Measurements from ENCODE around the gene ZEB2. TPM values are rescaled to one million over a fixed set of nuclear protein-coding genes. Genes with fewer than 3 reads are reported as not detected.

The ZEB2 gene
- total RNA-seq, 2 donors from 2014 or later: 76.1 to 91.7 TPM

- Histone ChIP-seq H3K4me3 (no peak overlapping the region), H3K9me3 (no peaks in the 10 kb centered on the region), H3K27me3 (no peaks in the 10 kb centered on the region), H3K27ac (peak overlapping the region in 1 of 2 donors; percentile 9), H3K36me3 (no peaks in the 10 kb centered on the region), H3K4me1 (peaks cover 0 to 79% of the 10 kb centered on the region in 2 donors)
- no peak for TF ChIP-seq CTCF (IDR thresholded peaks at IDR 0.05)
- no peak for DNase-seq (ENCODE audit: low spot score)
These were observed 48.4 kb downstream of the ZEB2 start for GRCh38 chr2:144471305-144472045.

- no peak overlapping the region for H3K4me3 ChIP-seq
- peaks cover 0 to 76% of the 10 kb centered on the region in 2 donors for H3K4me1 ChIP-seq
- no peaks in the 10 kb centered on the region for H3K36me3 ChIP-seq
- no peak for TF ChIP-seq CTCF (IDR thresholded peaks at IDR 0.05)
- H3K27me3 ChIP-seq: no peaks in the 10 kb centered on the region
- no peaks in the 10 kb centered on the region for H3K9me3 ChIP-seq
- peak overlapping the region in 1 of 2 donors; percentile 9 for H3K27ac ChIP-seq
- DNase-seq (ENCODE audit: low spot score): no peak
These were observed 49.1 kb downstream of the ZEB2 start for GRCh38 chr2:144470816-144471215.

DNA sequence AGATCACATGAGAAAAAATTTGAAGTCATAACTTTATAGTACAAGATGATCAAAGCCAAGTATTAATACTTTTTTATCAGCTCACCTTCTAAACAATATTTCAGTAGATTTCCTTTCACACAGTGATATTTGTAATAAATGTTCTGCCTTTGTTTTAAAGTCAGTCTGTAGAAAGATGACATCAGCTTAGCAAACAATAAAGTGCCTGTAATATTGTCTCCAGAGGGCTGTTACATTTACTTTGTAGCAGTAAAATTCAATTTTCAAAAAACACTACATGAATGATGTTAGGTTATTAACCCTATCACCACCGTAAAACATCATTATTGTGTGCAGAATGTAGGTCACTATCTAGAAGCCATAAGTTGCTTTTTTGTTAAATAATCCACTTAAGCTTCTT is 49.6 kb downstream of the ZEB2 start:
- TF ChIP-seq CTCF (IDR thresholded peaks at IDR 0.05): no peak
- no peak overlapping the region for H3K4me3 ChIP-seq
- H3K4me1 ChIP-seq: peaks cover 0 to 72% of the 10 kb centered on the region in 2 donors
- H3K9me3 ChIP-seq: no peaks in the 10 kb centered on the region
- no peak for DNase-seq (ENCODE audit: low spot score)
- H3K36me3 ChIP-seq: no peaks in the 10 kb centered on the region
- no peaks in the 10 kb centered on the region for H3K27me3 ChIP-seq
- peak overlapping the region; percentile 9 to 19 for H3K27ac ChIP-seq

- H3K4me3 ChIP-seq: no peak overlapping the region
- TF ChIP-seq CTCF (IDR thresholded peaks at IDR 0.05): no peak
- no peaks in the 10 kb centered on the region for H3K9me3 ChIP-seq
- no peak for DNase-seq (ENCODE audit: low spot score)
- H3K36me3 ChIP-seq: no peaks in the 10 kb centered on the region
- peaks cover 0 to 66% of the 10 kb centered on the region in 2 donors for H3K4me1 ChIP-seq
- peak overlapping the region in 1 of 2 donors; percentile 19 for H3K27ac ChIP-seq
- H3K27me3 ChIP-seq: no peaks in the 10 kb centered on the region
These were observed 50.1 kb downstream of the ZEB2 start for GRCh38 chr2:144469798-144470197.

- no peaks in the 10 kb centered on the region for H3K9me3 ChIP-seq
- H3K36me3 ChIP-seq: no peaks in the 10 kb centered on the region
- DNase-seq (ENCODE audit: low spot score): no peak
- H3K4me1 ChIP-seq: peaks cover 0 to 65% of the 10 kb centered on the region in 2 donors
- no peaks in the 10 kb centered on the region for H3K27me3 ChIP-seq
- H3K4me3 ChIP-seq: no peak overlapping the region
- H3K27ac ChIP-seq: peak overlapping the region in 1 of 2 donors; percentile 28
- TF ChIP-seq CTCF (IDR thresholded peaks at IDR 0.05): no peak
These were observed 50.9 kb downstream of the ZEB2 start for GRCh38 chr2:144468823-144469595.
